Testis (tissue), 2 donors: ENCODE measurements around the gene ZCCHC14.

Source experiments
- CTCF ChIP-seq, 3 experiments: fragments of 450-650 bp in 2 of 3; fragments of 200-600 bp in 1 of 3; sonication (generic) in 1 of 3; IDR thresholded peaks; one replicate each; pipeline ENCODE4 v1.5.1; 2016 to 2019; ENCODE audit warnings: antibody characterized with exemption in 3 of 3, mild to moderate bottlenecking in 2 of 3, moderate library complexity in 1 of 3
- POLR2A ChIP-seq: fragments of 450-650 bp; IDR thresholded peaks from one replicate; pipeline ENCODE4 v1.6.1; 2017; ENCODE audit warnings: antibody characterized with exemption, mild to moderate bottlenecking, moderate library complexity

GRCh38 chr16:87391324-87391949 lies 101.4 kb downstream of the ZCCHC14 start:
- TF ChIP-seq CTCF (IDR thresholded peaks at IDR 0.05) (peak in 1 of 3 experiments; percentile 7), POLR2A (no peak)
